H1 (cell line): ENCODE measurements around the gene GJC2. TPM values are rescaled to one million over a fixed set of nuclear protein-coding genes. Genes with fewer than 3 reads are reported as not detected.

Source experiments
- CTCF ChIA-PET: fragments of 300-600 bp; sonication (Branson Sonifier 250); formaldehyde crosslinking; loops from one replicate; lab custom pipeline; 2021; ENCODE audit not compliant: partially characterized antibody; lab: Charles Lee
- POLR2A ChIA-PET: fragments of 300-600 bp; sonication (Branson Sonifier 250); formaldehyde crosslinking; loops from one replicate; lab custom pipeline; 2021; ENCODE audit warnings: inconsistent platforms; ENCODE audit not compliant: partially characterized antibody; lab: Charles Lee
- DNase-seq, 2 experiments: peaks; one replicate each; pipeline versions ENCODE4 v3.0.0 to v3.0.0-alpha.2; 2010 to 2022; ENCODE audit warnings: low spot score in 2 of 2, low read depth in 1 of 2, mixed read lengths in 1 of 2
- FAIRE-seq: peaks from 2 replicates; lab custom pipeline; 2011; peaks lifted over from hg19 to GRCh38; lab: Jason Lieb, UNC
- H2AFZ ChIP-seq: 2 replicates; pipeline ENCODE4 v1.8.1; 2012; ENCODE audit warnings: low read length, inconsistent platforms
- H2AK5ac ChIP-seq: 2 replicates; pipeline ENCODE4 v1.6.1; 2013; ENCODE audit warnings: low read depth, low read length
- H2BK120ac ChIP-seq: replicated peaks from 2 replicates; pipeline ENCODE3; 2013; ENCODE audit warnings: low read depth, low read length, inconsistent platforms
- H2BK12ac ChIP-seq: 2 replicates; pipeline ENCODE4 v1.6.1; 2013; ENCODE audit warnings: low read depth, low read length
- H2BK15ac ChIP-seq: 2 replicates; pipeline ENCODE4 v1.6.1; 2013; ENCODE audit warnings: low read length
- H2BK20ac ChIP-seq: 2 replicates; pipeline ENCODE4 v1.6.1; 2013; ENCODE audit warnings: low read length
- H2BK5ac ChIP-seq: 2 replicates; pipeline ENCODE4 v1.6.1; 2013; ENCODE audit warnings: low read depth, low read length
- H3K14ac ChIP-seq: 2 replicates; pipeline ENCODE4 v1.6.1; 2013; ENCODE audit warnings: inconsistent platforms; ENCODE audit not compliant: insufficient read length
- H3K18ac ChIP-seq: 2 replicates; pipeline ENCODE4 v1.6.1; 2013; ENCODE audit warnings: low read length; ENCODE audit errors: extremely low read depth
- H3K23ac ChIP-seq: 2 replicates; pipeline ENCODE4 v1.6.1; 2013; ENCODE audit warnings: inconsistent platforms; ENCODE audit not compliant: insufficient read length
- H3K23me2 ChIP-seq: 2 replicates; pipeline ENCODE4 v1.6.1; 2013; ENCODE audit warnings: low read depth, low read length
- H3K27ac ChIP-seq: 2 replicates; pipeline ENCODE4 v1.6.1; 2011; ENCODE audit warnings: low read depth, low read length, inconsistent platforms
- H3K27me3 ChIP-seq, 4 experiments: replicated peaks in 1 of 4; 1 replicate in 1 of 4; 2 replicates in 3 of 4; pipeline versions ENCODE4 v1.6.1 to v1.8.1; 2011 to 2013; ENCODE audit warnings: low read length in 3 of 4, mild to moderate bottlenecking in 3 of 4, inconsistent platforms in 2 of 4, mixed read lengths in 2 of 4, moderate library complexity in 1 of 4; ENCODE audit not compliant: control insufficient read depth in 3 of 4, insufficient read depth in 3 of 4; ENCODE audit errors: extremely low read depth in 1 of 4
- H3K36me3 ChIP-seq, 4 experiments: 2 replicates each; pipeline versions ENCODE4 v1.6.1 to v1.8.1; 2011 to 2013; ENCODE audit warnings: mild to moderate bottlenecking in 4 of 4, low read length in 3 of 4, moderate library complexity in 2 of 4, control low read depth in 1 of 4, inconsistent platforms in 1 of 4; ENCODE audit not compliant: insufficient read depth in 4 of 4, control insufficient read depth in 2 of 4
- H3K4ac ChIP-seq: replicated peaks from 2 replicates; pipeline ENCODE3; 2013; ENCODE audit warnings: low read length, low read depth, mixed read lengths, inconsistent platforms; ENCODE audit not compliant: insufficient read length
- H3K4me1 ChIP-seq, 4 experiments: replicated peaks in 1 of 4; 1 replicate in 1 of 4; 2 replicates in 3 of 4; pipeline versions ENCODE4 v1.6.1 to v1.8.1; 2011 to 2013; ENCODE audit warnings: low read length in 3 of 4, inconsistent platforms in 2 of 4, mixed read lengths in 1 of 4; ENCODE audit not compliant: insufficient read depth in 4 of 4, control insufficient read depth in 3 of 4
- H3K4me2 ChIP-seq, 2 experiments: 2 replicates each; pipeline versions ENCODE4 v1.6.1 to v1.8.1; 2011 to 2013; ENCODE audit warnings: low read depth in 2 of 2, low read length in 2 of 2, control low read depth in 1 of 2, inconsistent platforms in 1 of 2, mild to moderate bottlenecking in 1 of 2; ENCODE audit not compliant: insufficient read depth in 1 of 2
- H3K4me3 ChIP-seq, 4 experiments: fragments of 200-600, 300-600 bp in 1 of 4; sonication (generic), shearing (Covaris generic), sonication (Bioruptor Twin) in 1 of 4; 2 replicates each; pipeline versions ENCODE4 v1.5.1 to v1.8.1; 2011 to 2016; ENCODE audit warnings: low read length in 4 of 4, low read depth in 3 of 4, control low read depth in 2 of 4, inconsistent platforms in 2 of 4, mild to moderate bottlenecking in 2 of 4, mixed read lengths in 1 of 4, moderate library complexity in 1 of 4; ENCODE audit not compliant: insufficient read depth in 2 of 4; ENCODE audit errors: extremely low read depth in 1 of 4
- H3K56ac ChIP-seq: replicated peaks from 2 replicates; pipeline ENCODE3; 2013; ENCODE audit warnings: low read depth, mild to moderate bottlenecking, mixed read lengths, low read length, inconsistent platforms; ENCODE audit not compliant: insufficient read length
- H3K79me1 ChIP-seq: 2 replicates; pipeline ENCODE4 v1.6.1; 2013; ENCODE audit warnings: low read depth, low read length, control low read depth
- H3K79me2 ChIP-seq, 2 experiments: 2 replicates each; pipeline versions ENCODE4 v1.6.1 to v1.8.1; 2012 to 2013; ENCODE audit warnings: low read length in 2 of 2, mild to moderate bottlenecking in 2 of 2, inconsistent platforms in 1 of 2; ENCODE audit not compliant: insufficient read depth in 2 of 2, control insufficient read depth in 1 of 2
- H3K9ac ChIP-seq, 4 experiments: replicated peaks in 1 of 4; 1 replicate in 1 of 4; 2 replicates in 3 of 4; pipeline versions ENCODE4 v1.6.1 to v1.8.1; 2011 to 2013; ENCODE audit warnings: low read depth in 3 of 4, low read length in 3 of 4, control low read depth in 2 of 4, mild to moderate bottlenecking in 2 of 4, moderate library complexity in 2 of 4, inconsistent platforms in 1 of 4; ENCODE audit errors: extremely low read depth in 1 of 4
- H3K9me3 ChIP-seq, 2 experiments: 2 replicates each; pipeline versions ENCODE4 v1.6.1 to v1.8.1; 2012 to 2013; ENCODE audit warnings: mild to moderate bottlenecking in 2 of 2, moderate library complexity in 2 of 2, control low read depth in 1 of 2, inconsistent platforms in 1 of 2, low read depth in 1 of 2, low read length in 1 of 2, mixed read lengths in 1 of 2; ENCODE audit not compliant: insufficient read depth in 2 of 2
- H4K20me1 ChIP-seq, 2 experiments: replicated peaks in 1 of 2; 2 replicates each; pipeline versions ENCODE3 to v1.8.1; 2011 to 2013; ENCODE audit warnings: inconsistent platforms in 2 of 2, low read length in 2 of 2, mild to moderate bottlenecking in 1 of 2; ENCODE audit not compliant: insufficient read depth in 2 of 2, control insufficient read depth in 1 of 2
- H4K5ac ChIP-seq: 2 replicates; pipeline ENCODE4 v1.6.1; 2013; ENCODE audit warnings: low read length, low read depth, mixed read lengths, inconsistent platforms; ENCODE audit not compliant: insufficient read length
- H4K8ac ChIP-seq: 2 replicates; pipeline ENCODE4 v1.8.0; 2013; ENCODE audit warnings: mild to moderate bottlenecking, moderate library complexity, low read length, inconsistent platforms; ENCODE audit not compliant: insufficient read depth; ENCODE audit errors: extremely low read depth
- H4K91ac ChIP-seq: replicated peaks from 2 replicates; pipeline ENCODE3; 2013; ENCODE audit warnings: low read length, mixed read lengths, inconsistent platforms; ENCODE audit not compliant: insufficient read length
- HDAC6 ChIP-seq: IDR thresholded peaks from one replicate; pipeline ENCODE4 v1.7.1; 2012; ENCODE audit warnings: low read depth, mild to moderate bottlenecking, inconsistent platforms, low read length, moderate library complexity
- RAD21 ChIP-seq, 2 experiments: IDR thresholded peaks in 1 of 2; conservative IDR thresholded peaks in 1 of 2; 2 replicates each; pipeline ENCODE4 v1.6.1; 2011; ENCODE audit warnings: low read depth in 2 of 2, low read length in 2 of 2, improper control_type of control experiment in 1 of 2, inconsistent platforms in 1 of 2, mild to moderate bottlenecking in 1 of 2, moderate library complexity in 1 of 2
- WGBS, 2 experiments: shearing (Covaris generic) in 1 of 2; methylation state at CpG; one replicate each; pipeline versions ENCODE4 v1.1.6 to v1.1.7; 2013 to 2015; ENCODE audit warnings: low lambda C conversion rate in 2 of 2, mixed read lengths in 2 of 2, inconsistent platforms in 1 of 2, low coverage in 1 of 2, missing lambda C conversion rate in 1 of 2; ENCODE audit not compliant: insufficient replicate concordance in 2 of 2, insufficient coverage in 1 of 2, insufficient read length in 1 of 2; ENCODE audit errors: extremely low coverage in 1 of 2, missing lambda C conversion rate in 1 of 2; 5-methylcytosine and 5-hydroxymethylcytosine counted together
- polyA plus RNA-seq, 7 experiments: library from polyadenylated mRNA; depleted of rRNA in 3 of 7; stranded (reverse) in 5 of 7; unstranded in 2 of 7; fragments of >200 nt in 5 of 7; fragments of 200-250 nt in 2 of 7; gene quantifications; 1 replicate in 5 of 7; 2 replicates in 1 of 7; 4 replicates in 1 of 7; pipeline versions ENCODE4 v1.2.1 to v1.2.3, GENCODE V29; 2011 to 2013; ENCODE audit warnings: missing spikeins in 2 of 7, mixed read lengths in 2 of 7
- total RNA-seq: library from RNA; stranded (reverse); fragmentation: NEBNext Ultra II Directional; extraction: Animal tissue kit (Norgen Biotek cat#: 25700); gene quantifications from 2 replicates; pipeline ENCODE4 v1.2.1, GENCODE V29; 2021

Gene GJC2
- total and polyA plus RNA-seq, 2 of the 8 experiments (the other 6 are each of a cell fraction or from before 2014, with no cell fraction given) = 0.17 to 0.54 TPM

GRCh38 chr1:228194921-228195812 is 45.4 kb downstream of the GJC2 start:
- 82% methylated on average over 8 of the region's 8 CpGs; no CpG with 5 or more reads in 1 of the 2 experiments for WGBS, 2 experiments
- no peaks in the 10 kb centered on the region for H3K27me3 ChIP-seq
- no peak overlapping the region for H3K9ac ChIP-seq
- ChIA-PET POLR2A (no interaction called here), CTCF (interaction anchor here (0.7 kb wide), 1 partner anchor 18 kb away, joined by 3 read pairs; no protein-coding TSS in a partner anchor)
- H4K5ac ChIP-seq = no peak overlapping the region
- H4K20me1 ChIP-seq = no peaks in the 10 kb centered on the region
- H3K4me3 ChIP-seq = no peak overlapping the region
- H3K23ac ChIP-seq = no peak overlapping the region
- no peak overlapping the region for H2BK20ac ChIP-seq
- DNase-seq = no peak
- H3K36me3 ChIP-seq = no peaks in the 10 kb centered on the region
- no peak for FAIRE-seq
- H3K23me2 ChIP-seq = no peaks in the 10 kb centered on the region
- no peak overlapping the region for H2BK5ac ChIP-seq
- H3K27ac ChIP-seq = no peak overlapping the region
- no peaks in the 10 kb centered on the region for H3K79me1 ChIP-seq
- H3K4me2 ChIP-seq = no peak overlapping the region
- no peak overlapping the region for H4K91ac ChIP-seq
- H4K8ac ChIP-seq = no peak overlapping the region
- no peak overlapping the region for H2AK5ac ChIP-seq
- no peak overlapping the region for H3K4ac ChIP-seq
- no peak overlapping the region for H3K14ac ChIP-seq
- H3K18ac ChIP-seq = no peak overlapping the region
- peaks cover 15 to 20% of the 10 kb centered on the region in 2 experiments for H3K9me3 ChIP-seq
- H3K56ac ChIP-seq = no peak overlapping the region
- H3K4me1 ChIP-seq = no peaks in the 10 kb centered on the region
- no peak overlapping the region for H2BK15ac ChIP-seq
- H2BK120ac ChIP-seq = no peak overlapping the region
- H2BK12ac ChIP-seq = no peak overlapping the region
- H2AFZ ChIP-seq = no peak overlapping the region
- no peaks in the 10 kb centered on the region for H3K79me2 ChIP-seq
- no peak for TF ChIP-seq RAD21 (IDR thresholded peaks at IDR 0.05 in 1 of 2, conservative IDR thresholded peaks at IDR 0.05 in 1 of 2; ENCODE audit: low read depth in 2 of 2, low read length in 2 of 2)
- no peak for TF ChIP-seq HDAC6
